Mononuclear cell (primary cell): Measurements from ENCODE around the gene SOCS6. TPM values are rescaled to one million over a fixed set of nuclear protein-coding genes. Genes with fewer than 3 reads are reported as not detected.
"Not testable (repeated sequence)": the region's sequence is repeated elsewhere in the genome, so short reads cannot be mapped to it uniquely, and the experiment has no call there.

Source experiments
- H3K27me3 ChIP-seq: 2 replicates; pipeline ENCODE4 v1.6.0; 2011; ENCODE audit warnings: low read length, control low read depth; ENCODE audit not compliant: insufficient read depth
- H3K4me1 ChIP-seq: 2 replicates; pipeline ENCODE4 v1.5.1; 2011; ENCODE audit warnings: mild to moderate bottlenecking, low read length, control low read depth; ENCODE audit not compliant: insufficient read depth
- H3K4me3 ChIP-seq: 2 replicates; pipeline ENCODE4 v1.5.1; 2011; ENCODE audit warnings: mild to moderate bottlenecking, low read length, moderate library complexity
- H3K9me3 ChIP-seq: 2 replicates; pipeline ENCODE4 v1.5.1; 2011; ENCODE audit warnings: low read depth, mild to moderate bottlenecking, control low read depth, low read length
- total RNA-seq: library from RNA; depleted of rRNA; stranded (reverse); fragments of >200 nt; gene quantifications from one replicate; pipeline ENCODE4 v1.2.3, GENCODE V29; 2012

The SOCS6 gene
- total RNA-seq: 12.0 TPM

- H3K4me1 ChIP-seq: peaks cover 55% of the 10 kb centered on the region
- peak within 1 kb of the TSS; percentile 48 for H3K4me3 ChIP-seq
- no peaks in the 10 kb centered on the region for H3K9me3 ChIP-seq
- peaks cover 14% of the 10 kb centered on the region for H3K27me3 ChIP-seq
Measured at GRCh38 chr18:70288851-70289328, at the start of gene SOCS6. Gene SOCS6, plus strand, starts transcription at chr18:70289045. Its CDS starts 35,624 bp downstream, at chr18:70324669.

GRCh38 chr18:70243131-70243929, 45.5 kb upstream of the SOCS6 start:
- H3K4me3 ChIP-seq: no peak overlapping the region
- H3K27me3 ChIP-seq: no peaks in the 10 kb centered on the region
- H3K4me1 ChIP-seq: no peaks in the 10 kb centered on the region
- no peaks in the 10 kb centered on the region for H3K9me3 ChIP-seq

GRCh38 chr18:70246061-70246466, 42.8 kb upstream of the SOCS6 start:
- no peaks in the 10 kb centered on the region for H3K27me3 ChIP-seq

GRCh38 chr18:70249118-70249517, 39.7 kb upstream of the SOCS6 start:
- Histone ChIP-seq H3K4me3 (no peak overlapping the region), H3K4me1 (no peaks in the 10 kb centered on the region), H3K9me3 (no peaks in the 10 kb centered on the region), H3K27me3 (no peaks in the 10 kb centered on the region)

More at GRCh38 chr18:70246061-70246466, 42.8 kb upstream of the SOCS6 start:
- H3K9me3 ChIP-seq: no peaks in the 10 kb centered on the region
- no peaks in the 10 kb centered on the region for H3K4me1 ChIP-seq
- no peak overlapping the region for H3K4me3 ChIP-seq

- H3K27me3 ChIP-seq, H3K9me3 ChIP-seq, H3K4me3 ChIP-seq, H3K4me1 ChIP-seq: not testable (repeated sequence)
Measured at GRCh38 chr18:70249861-70250260, 39.0 kb upstream of the SOCS6 start.

GRCh38 chr18:70250781-70251180, 38.1 kb upstream of the SOCS6 start:
- Histone ChIP-seq H3K4me3 (no peak overlapping the region), H3K4me1 (no peaks in the 10 kb centered on the region), H3K9me3 (no peaks in the 10 kb centered on the region), H3K27me3 (no peaks in the 10 kb centered on the region)

GRCh38 chr18:70256184-70256583, 32.7 kb upstream of the SOCS6 start:
- Histone ChIP-seq H3K4me3 (no peak overlapping the region), H3K27me3 (no peaks in the 10 kb centered on the region), H3K4me1 (no peaks in the 10 kb centered on the region), H3K9me3 (no peaks in the 10 kb centered on the region)

- Histone ChIP-seq H3K9me3 (no peaks in the 10 kb centered on the region), H3K27me3 (no peaks in the 10 kb centered on the region), H3K4me3 (no peak overlapping the region), H3K4me1 (no peaks in the 10 kb centered on the region)
Measured at GRCh38 chr18:70256994-70257393, 31.9 kb upstream of the SOCS6 start.

- Histone ChIP-seq H3K4me1 (no peaks in the 10 kb centered on the region), H3K27me3 (no peaks in the 10 kb centered on the region), H3K9me3 (no peaks in the 10 kb centered on the region), H3K4me3 (no peak overlapping the region)
Measured at GRCh38 chr18:70258243-70258642, 30.6 kb upstream of the SOCS6 start.

- H3K9me3 ChIP-seq: no peaks in the 10 kb centered on the region
- no peaks in the 10 kb centered on the region for H3K27me3 ChIP-seq
- H3K4me1 ChIP-seq: no peaks in the 10 kb centered on the region
- H3K4me3 ChIP-seq: no peak overlapping the region
Measured at GRCh38 chr18:70260683-70261082, 28.2 kb upstream of the SOCS6 start.

- H3K4me1 ChIP-seq: no peaks in the 10 kb centered on the region
- H3K4me3 ChIP-seq: no peak overlapping the region
- H3K9me3 ChIP-seq: no peaks in the 10 kb centered on the region
- H3K27me3 ChIP-seq: no peaks in the 10 kb centered on the region
Measured at GRCh38 chr18:70261141-70261788, 27.6 kb upstream of the SOCS6 start.

GRCh38 chr18:70263336-70263735, 25.5 kb upstream of the SOCS6 start:
- H3K4me1 ChIP-seq: no peaks in the 10 kb centered on the region
- H3K9me3 ChIP-seq: peaks cover 4% of the 10 kb centered on the region
- H3K27me3 ChIP-seq: no peaks in the 10 kb centered on the region
- no peak overlapping the region for H3K4me3 ChIP-seq

GRCh38 chr18:70271742-70272141, 17.1 kb upstream of the SOCS6 start:
- Histone ChIP-seq H3K4me3 (no peak overlapping the region), H3K4me1 (no peaks in the 10 kb centered on the region), H3K9me3 (peaks cover 4% of the 10 kb centered on the region), H3K27me3 (no peaks in the 10 kb centered on the region)

GRCh38 chr18:70273021-70273420, 15.8 kb upstream of the SOCS6 start:
- Histone ChIP-seq H3K9me3 (peaks cover 4% of the 10 kb centered on the region), H3K27me3 (no peaks in the 10 kb centered on the region), H3K4me3 (no peak overlapping the region), H3K4me1 (no peaks in the 10 kb centered on the region)

- H3K4me1 ChIP-seq: no peaks in the 10 kb centered on the region
- H3K4me3 ChIP-seq: no peak overlapping the region
- H3K9me3 ChIP-seq: peaks cover 7% of the 10 kb centered on the region
- H3K27me3 ChIP-seq: no peaks in the 10 kb centered on the region
Measured at GRCh38 chr18:70276416-70277191, 12.2 kb upstream of the SOCS6 start.
